Skeletal muscle tissue (tissue), 4 donors: ENCODE measurements around the gene NCAPH2. TPM values are rescaled to one million over a fixed set of nuclear protein-coding genes. Genes with fewer than 3 reads are reported as not detected.

ENCODE experiments used
- H3K27ac ChIP-seq: one replicate; pipeline ENCODE4 v1.7.0; 2013; ENCODE audit warnings: mild to moderate bottlenecking, low read depth, low read length, inconsistent platforms
- H3K27me3 ChIP-seq, 3 donors: one replicate each; pipeline ENCODE4 v1.7.0; 2013; ENCODE audit warnings: low read length in 3 of 3; ENCODE audit not compliant: control insufficient read depth in 3 of 3, insufficient read depth in 3 of 3
- H3K36me3 ChIP-seq, 3 donors: one replicate each; pipeline ENCODE4 v1.7.0; 2013; ENCODE audit warnings: low read length in 3 of 3; ENCODE audit not compliant: control insufficient read depth in 3 of 3, insufficient read depth in 3 of 3
- H3K4me1 ChIP-seq, 3 donors: one replicate each; pipeline ENCODE4 v1.7.0; 2013; ENCODE audit warnings: low read length in 3 of 3, mild to moderate bottlenecking in 3 of 3; ENCODE audit not compliant: control insufficient read depth in 3 of 3, insufficient read depth in 3 of 3
- H3K4me3 ChIP-seq, 3 donors: one replicate each; pipeline ENCODE4 v1.7.0; 2013; ENCODE audit warnings: low read length in 3 of 3
- H3K9ac ChIP-seq, 3 donors: one replicate each; pipeline ENCODE4 v1.7.0; 2013; ENCODE audit warnings: low read length in 3 of 3, mild to moderate bottlenecking in 3 of 3, moderate library complexity in 2 of 3, low read depth in 1 of 3
- H3K9me3 ChIP-seq, 3 donors: one replicate each; pipeline ENCODE4 v1.7.0; 2013; ENCODE audit warnings: low read length in 3 of 3; ENCODE audit not compliant: control insufficient read depth in 3 of 3
- total RNA-seq: library from RNA; depleted of rRNA; stranded (reverse); fragments of >200 nt; gene quantifications from one replicate; pipeline ENCODE4 v1.2.3, GENCODE V29; 2014
- donor health status: Osteomylitis.

Gene NCAPH2
- total RNA-seq, 1 donor from 2014 or later, result 34.4 TPM

DNA sequence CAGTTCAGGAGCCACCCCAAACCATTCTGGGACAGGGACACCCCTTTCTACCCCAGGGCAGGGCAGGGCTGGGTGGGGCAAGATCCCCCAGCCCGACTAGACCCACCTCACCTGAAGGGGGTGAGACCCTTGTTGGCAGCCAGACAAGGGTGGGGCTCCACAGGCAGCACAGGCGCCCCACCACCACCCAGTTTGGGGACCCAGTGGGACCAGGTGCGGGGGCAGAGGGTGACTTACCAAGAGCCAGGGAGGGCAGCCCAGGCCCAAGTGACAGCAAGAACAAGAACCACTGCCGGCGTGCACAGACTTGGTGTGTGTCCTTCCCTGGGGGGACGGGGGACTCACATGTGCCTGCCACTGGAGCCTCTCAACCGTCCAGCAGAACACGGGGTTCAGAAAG lies 24.5 kb upstream of the NCAPH2 start:
- Histone ChIP-seq H3K9me3 (no peaks in the 10 kb centered on the region), H3K27me3 (peaks cover 45 to 72% (median 69%) of the 10 kb centered on the region in 3 donors), H3K27ac (no peak overlapping the region), H3K4me3 (no peak overlapping the region), H3K9ac (no peak overlapping the region), H3K4me1 (no peaks in the 10 kb centered on the region), H3K36me3 (no peaks in the 10 kb centered on the region)

DNA sequence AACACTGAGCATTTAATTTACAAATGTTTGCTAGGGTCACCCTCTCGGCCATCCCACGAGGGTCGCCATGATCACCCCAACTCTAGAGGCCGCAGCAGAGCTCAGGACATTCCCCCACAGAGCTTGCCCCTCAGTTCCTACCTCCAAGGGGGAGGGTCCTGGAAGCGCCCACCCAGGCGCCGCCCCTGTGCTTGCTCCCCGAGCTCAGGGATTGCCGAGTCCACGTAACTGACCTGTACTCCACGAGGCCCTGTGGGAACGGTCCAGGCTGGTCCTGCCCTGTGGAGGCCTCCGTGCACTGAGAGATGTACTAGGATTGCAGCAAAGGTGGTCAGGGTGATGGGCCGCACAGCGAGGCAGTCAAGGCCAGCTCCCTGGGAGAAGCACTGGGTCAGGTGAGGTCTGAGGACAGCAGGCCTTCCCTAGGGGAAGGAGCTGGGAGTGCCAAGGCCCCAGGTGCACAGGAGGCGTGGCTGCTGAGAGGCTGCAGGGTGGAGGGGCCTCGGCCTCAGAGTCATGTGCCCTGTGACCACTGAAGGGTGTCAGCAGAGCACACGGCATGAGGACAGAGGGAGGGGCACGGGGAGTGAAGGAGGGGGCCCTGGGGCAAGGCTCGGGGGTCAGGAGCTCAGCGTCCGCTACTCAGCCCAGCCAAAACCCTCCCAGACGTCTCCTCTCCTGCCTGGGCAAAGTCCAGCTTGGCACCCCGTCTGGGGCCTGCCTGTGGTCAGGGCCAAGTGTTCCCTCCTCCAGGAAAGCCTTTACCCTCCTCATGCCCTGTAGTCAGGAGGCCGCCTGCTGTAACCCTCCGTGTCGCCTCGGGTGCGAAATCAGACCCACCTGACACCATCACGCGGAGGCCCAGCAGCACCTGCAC lies 23.8 kb upstream of the NCAPH2 start:
- Histone ChIP-seq H3K36me3 (no peaks in the 10 kb centered on the region), H3K9me3 (no peaks in the 10 kb centered on the region), H3K27me3 (peaks cover 45 to 72% (median 68%) of the 10 kb centered on the region in 3 donors), H3K4me1 (no peaks in the 10 kb centered on the region), H3K9ac (no peak overlapping the region), H3K27ac (no peak overlapping the region), H3K4me3 (no peak overlapping the region)

DNA sequence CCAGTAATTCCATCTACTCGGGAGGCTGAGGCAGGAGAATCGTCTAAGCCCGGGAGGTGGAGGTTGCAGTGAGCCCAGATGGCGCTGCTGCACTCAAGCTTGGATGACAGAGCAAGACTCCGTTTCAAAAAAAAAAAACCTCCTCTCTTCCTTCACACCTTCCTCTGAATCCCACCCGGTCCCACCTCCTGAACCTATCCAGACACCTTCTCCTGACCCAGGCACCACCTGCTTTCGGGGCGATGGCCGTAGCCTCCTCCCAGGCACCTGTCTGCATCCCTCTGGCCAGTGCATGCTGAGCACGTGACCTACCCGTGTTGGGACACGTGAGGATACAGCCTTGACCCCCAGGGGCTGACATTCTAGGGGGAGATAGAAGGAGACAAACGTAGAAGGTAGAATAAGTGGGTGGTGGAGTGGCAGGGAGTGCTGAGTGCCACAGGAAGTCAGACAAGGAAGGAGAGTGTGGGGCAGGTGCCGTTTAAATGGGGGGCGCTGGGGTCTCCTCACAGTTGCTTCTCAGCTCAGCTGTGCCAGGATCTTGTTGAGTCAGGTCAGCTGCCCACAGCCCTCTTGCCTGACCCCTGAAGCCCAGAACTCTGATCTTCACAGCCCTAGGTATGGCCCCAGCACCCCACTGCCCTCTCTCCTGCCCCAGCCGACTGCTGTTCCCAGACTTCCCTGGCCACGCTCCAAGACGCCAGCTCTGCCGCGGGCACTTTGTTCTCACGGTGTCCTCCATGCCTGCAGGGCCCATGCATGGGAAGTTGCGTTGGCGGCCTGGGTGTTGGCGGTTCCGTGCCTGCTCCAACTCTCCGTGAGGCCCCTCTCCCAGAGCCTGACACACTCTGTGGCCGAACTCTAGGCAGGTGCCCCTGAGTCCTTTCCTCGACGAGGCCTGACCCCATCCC lies 22.5 kb upstream of the NCAPH2 start:
- H3K9ac ChIP-seq, result no peak overlapping the region
- H3K27me3 ChIP-seq, result peaks cover 36 to 67% (median 64%) of the 10 kb centered on the region in 3 donors
- no peak overlapping the region for H3K27ac ChIP-seq
- no peak overlapping the region for H3K4me3 ChIP-seq
- H3K36me3 ChIP-seq, result no peaks in the 10 kb centered on the region
- H3K9me3 ChIP-seq, result no peaks in the 10 kb centered on the region
- no peaks in the 10 kb centered on the region for H3K4me1 ChIP-seq

DNA sequence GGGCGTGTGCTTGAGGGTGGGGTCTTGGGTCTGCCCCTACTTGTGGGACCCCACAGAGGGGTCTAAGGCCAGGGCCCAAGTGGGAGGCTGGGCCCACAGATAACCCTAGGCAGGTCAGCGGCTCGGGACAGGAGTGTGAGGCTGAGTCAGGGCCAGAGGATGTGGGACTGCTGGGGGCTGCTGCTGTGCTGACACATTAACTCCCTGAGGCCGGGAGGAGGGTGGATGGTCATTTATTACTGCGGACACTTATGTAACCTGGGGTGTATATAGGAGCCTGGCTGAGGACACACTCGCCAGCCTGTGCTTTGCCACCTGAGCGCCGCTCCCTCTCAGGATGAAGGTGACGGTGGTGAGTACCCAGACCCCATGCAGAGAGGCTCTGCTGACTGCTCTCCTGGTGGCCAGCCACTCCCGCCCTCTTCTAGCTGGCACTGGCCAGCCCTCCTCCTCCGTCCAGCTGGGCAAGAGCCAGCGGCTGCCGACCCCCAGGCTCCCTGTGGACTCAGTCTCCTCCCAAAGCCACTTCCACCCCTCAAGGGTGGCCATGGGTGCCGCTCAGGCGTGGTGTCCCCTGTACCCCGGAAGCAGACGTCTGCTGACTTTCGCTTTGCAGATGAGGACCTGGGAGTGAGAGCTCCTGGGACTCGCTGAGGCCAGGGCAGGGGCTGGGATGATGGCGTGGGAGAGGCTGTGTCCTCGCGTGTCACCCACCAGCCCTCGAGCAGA lies 21.3 kb upstream of the NCAPH2 start, which contains the start of gene MIOX:
MIOX (plus strand) TSS at position 299 of the 729 bp plus-strand sequence; CDS start at position 338, 39 bp downstream.
- Histone ChIP-seq H3K4me1 (no peaks in the 10 kb centered on the region), H3K9ac (no peak within 1 kb of the TSS), H3K36me3 (no peaks in the 10 kb centered on the region), H3K27ac (no peak within 1 kb of the TSS), H3K4me3 (no peak within 1 kb of the TSS), H3K9me3 (no peaks in the 10 kb centered on the region), H3K27me3 (peaks cover 31 to 55% (median 55%) of the 10 kb centered on the region in 3 donors)

DNA sequence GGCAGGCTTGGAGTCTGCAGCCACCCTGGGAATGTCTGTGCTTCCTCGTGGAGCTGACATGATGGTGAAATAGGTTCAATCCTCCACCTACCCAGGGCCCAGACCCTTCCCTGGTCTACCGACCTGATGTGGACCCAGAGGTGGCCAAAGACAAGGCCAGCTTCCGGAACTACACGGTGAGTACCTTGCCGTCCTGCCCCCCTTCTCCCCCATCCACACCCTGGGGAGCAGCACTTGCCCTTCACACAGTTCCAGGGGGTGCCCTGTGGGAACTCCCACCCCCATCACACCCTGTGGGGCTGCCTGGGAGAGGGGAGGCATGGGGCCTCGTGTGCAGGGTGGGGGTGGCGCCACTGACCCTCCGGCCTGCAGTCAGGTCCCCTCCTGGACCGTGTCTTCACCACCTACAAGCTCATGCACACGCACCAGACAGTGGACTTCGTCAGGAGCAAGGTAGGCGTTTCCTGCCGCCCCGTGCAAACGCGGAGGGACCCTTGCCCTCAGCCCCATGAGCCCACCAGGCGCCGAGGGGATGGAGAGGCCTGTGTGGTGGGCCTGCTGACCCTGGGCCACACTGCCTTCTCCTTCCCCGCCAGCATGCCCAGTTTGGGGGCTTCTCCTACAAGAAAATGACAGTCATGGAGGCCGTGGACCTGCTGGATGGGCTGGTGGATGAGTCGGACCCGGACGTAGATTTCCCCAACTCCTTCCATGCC lies 20.6 kb upstream of the NCAPH2 start:
- Histone ChIP-seq H3K27ac (no peak overlapping the region), H3K27me3 (peaks cover 25 to 48% (median 48%) of the 10 kb centered on the region in 3 donors), H3K4me3 (no peak overlapping the region), H3K9me3 (no peaks in the 10 kb centered on the region), H3K4me1 (no peaks in the 10 kb centered on the region), H3K36me3 (no peaks in the 10 kb centered on the region), H3K9ac (no peak overlapping the region)

DNA sequence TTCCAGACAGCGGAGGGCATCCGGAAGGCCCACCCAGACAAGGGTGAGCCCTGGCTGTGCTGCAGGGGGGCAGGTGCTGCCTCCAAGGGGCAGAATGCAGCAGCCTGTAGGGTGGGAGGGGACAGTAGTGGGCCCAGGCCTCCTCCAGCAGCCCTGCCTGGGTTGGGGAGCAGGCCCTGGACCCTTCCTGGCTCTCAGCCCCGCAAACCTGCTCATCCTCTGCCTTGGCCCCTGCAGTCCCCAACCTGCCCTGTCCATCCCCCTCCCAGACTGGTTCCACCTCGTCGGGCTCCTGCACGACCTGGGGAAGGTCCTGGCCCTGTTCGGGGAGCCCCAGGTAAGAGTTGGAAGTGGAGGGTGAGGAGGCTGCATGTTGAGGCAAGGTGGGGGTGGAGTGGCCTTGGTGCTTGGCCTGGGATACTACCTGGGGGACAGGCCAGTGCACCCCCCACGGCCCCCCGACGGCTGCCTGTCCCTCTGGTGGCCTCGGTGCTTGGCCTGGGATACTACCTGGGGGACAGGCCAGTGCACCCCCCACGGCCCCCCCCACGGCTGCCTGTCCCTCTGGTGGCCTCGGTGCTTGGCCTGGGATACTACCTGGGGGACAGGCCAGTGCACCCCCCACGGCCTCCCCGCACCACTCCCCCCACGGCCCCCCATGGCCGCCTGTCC lies 19.9 kb upstream of the NCAPH2 start:
- Histone ChIP-seq H3K27ac (no peak overlapping the region), H3K4me3 (no peak overlapping the region), H3K27me3 (peaks cover 20 to 41% (median 41%) of the 10 kb centered on the region in 3 donors), H3K9ac (no peak overlapping the region), H3K36me3 (no peaks in the 10 kb centered on the region), H3K9me3 (no peaks in the 10 kb centered on the region), H3K4me1 (no peaks in the 10 kb centered on the region)

DNA sequence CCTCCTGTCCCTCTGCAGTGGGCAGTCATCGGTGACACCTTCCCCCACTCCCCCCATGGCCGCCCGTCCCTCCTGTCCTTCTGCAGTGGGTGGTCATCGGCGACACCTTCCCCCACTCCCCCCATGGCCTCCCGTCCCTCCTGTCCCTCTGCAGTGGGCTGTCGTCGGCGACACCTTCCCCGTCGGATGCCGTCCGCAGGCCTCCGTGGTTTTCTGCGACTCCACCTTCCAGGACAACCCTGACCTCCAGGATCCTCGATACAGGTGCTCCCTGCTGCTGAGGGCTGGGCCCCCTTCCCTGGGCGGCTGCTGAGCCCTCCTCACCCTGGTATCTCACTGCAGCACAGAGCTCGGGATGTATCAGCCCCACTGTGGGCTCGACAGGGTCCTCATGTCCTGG lies 19.1 kb upstream of the NCAPH2 start:
- Histone ChIP-seq H3K36me3 (no peaks in the 10 kb centered on the region), H3K27me3 (peaks cover 13 to 33% (median 33%) of the 10 kb centered on the region in 3 donors)

DNA sequence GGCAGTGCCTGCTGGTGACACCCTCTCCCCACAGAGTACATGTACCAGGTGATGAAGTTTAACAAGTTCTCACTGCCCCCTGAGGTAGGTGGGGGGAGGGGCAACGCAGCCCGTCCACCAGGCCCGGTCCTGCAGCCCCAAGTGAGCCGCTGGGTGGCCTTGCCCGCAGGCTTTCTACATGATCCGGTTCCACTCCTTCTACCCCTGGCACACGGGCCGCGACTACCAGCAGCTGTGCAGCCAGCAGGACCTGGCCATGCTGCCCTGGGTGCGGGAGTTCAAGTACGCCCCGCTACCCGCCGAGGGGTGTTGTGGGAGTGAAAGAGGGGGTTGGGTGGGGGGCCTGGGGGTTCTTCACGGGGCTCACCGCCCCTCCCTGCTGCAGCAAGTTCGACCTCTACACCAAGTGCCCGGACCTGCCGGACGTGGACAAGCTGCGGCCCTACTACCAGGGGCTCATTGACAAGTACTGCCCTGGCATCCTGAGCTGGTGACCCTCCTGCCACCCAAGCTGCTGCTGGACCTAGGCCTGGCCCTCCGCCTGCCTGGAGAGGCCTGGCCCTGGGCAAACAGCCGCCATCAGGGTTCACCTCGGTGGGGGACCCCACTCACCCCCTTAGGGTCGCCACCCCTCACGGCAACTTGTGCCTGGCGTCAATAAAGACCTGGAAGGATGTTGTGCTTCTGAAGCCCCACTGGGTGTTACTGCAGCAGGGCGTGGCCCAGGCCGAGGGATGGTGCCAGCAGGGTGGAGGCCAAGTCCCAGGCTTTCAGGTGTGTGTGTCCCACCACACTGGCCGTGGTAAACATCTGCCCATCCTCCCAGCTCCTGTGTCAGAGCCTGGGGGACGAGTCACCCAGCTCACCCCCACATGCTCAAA lies 18.4 kb upstream of the NCAPH2 start:
- Histone ChIP-seq H3K4me1 (no peaks in the 10 kb centered on the region), H3K27ac (no peak overlapping the region), H3K9ac (no peak overlapping the region), H3K4me3 (no peak overlapping the region), H3K36me3 (no peaks in the 10 kb centered on the region), H3K27me3 (peaks cover 9 to 30% (median 29%) of the 10 kb centered on the region in 3 donors), H3K9me3 (no peaks in the 10 kb centered on the region)

More for the DNA sequence above, 19.1 kb upstream of the NCAPH2 start:
- Histone ChIP-seq H3K27ac (no peak overlapping the region), H3K4me3 (no peak overlapping the region), H3K9me3 (no peaks in the 10 kb centered on the region), H3K9ac (no peak overlapping the region), H3K4me1 (no peaks in the 10 kb centered on the region)
